GM19193 (cell line): ENCODE results near the gene KRT72.

Experiments
- POLR2A ChIP-seq: IDR thresholded peaks from 4 replicates; pipeline ENCODE4 v1.6.1; 2011; ENCODE audit not compliant: insufficient read depth, insufficient read length; ENCODE audit errors: extremely low read depth

Gene KRT72

DNA sequence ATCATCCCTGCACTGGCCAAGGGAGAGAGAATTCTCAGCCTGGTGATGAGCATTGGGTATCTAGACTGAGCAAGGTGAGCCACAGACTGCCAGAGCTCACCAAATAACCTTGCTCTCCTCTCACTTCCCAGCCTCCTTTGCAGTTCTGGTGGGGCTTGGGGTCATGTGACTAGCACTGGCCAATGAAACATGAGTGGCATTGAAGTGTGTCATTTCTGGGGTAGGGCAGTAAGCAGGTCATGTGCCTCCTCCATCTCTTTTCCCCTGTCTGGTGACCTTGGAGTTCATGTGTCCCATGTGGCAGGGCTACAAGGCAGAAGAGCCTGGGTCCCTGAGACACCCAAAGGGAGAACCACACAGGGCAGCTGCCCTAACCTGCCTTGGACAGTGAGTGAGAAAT is 3.6 kb upstream of the KRT72 start:
- no peak for TF ChIP-seq POLR2A

DNA sequence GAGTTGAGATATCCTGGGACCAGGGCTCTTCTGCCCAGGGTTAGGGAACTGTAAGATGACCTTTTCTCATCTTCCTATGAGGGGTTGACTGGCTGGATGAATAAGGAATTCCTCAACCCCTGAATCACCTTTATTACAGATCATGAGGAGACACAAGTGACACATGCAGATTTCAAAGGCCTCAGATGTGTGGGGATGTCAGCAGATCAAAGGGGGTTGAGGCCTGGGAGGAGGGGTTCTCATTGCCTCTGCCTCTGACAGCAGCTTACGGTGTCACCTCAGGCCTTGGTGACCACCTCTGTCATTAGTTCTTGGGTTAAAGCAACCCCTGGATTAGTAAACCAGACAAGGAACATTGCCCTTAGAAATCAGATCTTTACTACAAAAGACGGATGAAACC is 2.1 kb upstream of the KRT72 start:
- no peak for TF ChIP-seq POLR2A

DNA sequence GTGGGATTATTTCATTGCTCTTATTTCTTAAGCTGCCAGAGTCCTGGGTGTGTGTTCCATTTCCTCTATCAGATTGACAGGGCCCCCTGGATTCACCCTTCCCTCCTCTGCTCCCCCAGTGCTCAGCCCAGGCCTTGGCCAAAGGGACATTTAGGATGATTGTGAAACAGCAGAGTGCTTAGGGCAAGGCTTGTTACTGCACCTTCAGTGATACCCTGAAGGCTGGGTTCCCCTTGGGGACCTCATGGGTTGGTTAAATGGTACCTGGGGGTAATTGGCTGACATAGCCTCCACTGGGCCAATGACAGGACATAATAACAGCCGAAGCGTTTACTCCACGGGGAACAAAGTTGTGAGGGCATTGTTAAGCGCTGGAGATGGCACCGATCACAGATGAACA is 1.3 kb upstream of the KRT72 start:
- no peak for TF ChIP-seq POLR2A

- TF ChIP-seq POLR2A, result no peak
Measured at GRCh38 chr12:52601671-52602070, 408 bp upstream of the KRT72 start.

GRCh38 chr12:52600475-52600874 is 788 bp downstream of the KRT72 start:
- no peak for TF ChIP-seq POLR2A

- no peak for TF ChIP-seq POLR2A
Measured at GRCh38 chr12:52600071-52600470, 1.2 kb downstream of the KRT72 start.

GRCh38 chr12:52598966-52599365 is 2.3 kb downstream of the KRT72 start:
- no peak for TF ChIP-seq POLR2A

- no peak for TF ChIP-seq POLR2A
Measured at GRCh38 chr12:52591521-52591920, 9.7 kb downstream of the KRT72 start.

DNA sequence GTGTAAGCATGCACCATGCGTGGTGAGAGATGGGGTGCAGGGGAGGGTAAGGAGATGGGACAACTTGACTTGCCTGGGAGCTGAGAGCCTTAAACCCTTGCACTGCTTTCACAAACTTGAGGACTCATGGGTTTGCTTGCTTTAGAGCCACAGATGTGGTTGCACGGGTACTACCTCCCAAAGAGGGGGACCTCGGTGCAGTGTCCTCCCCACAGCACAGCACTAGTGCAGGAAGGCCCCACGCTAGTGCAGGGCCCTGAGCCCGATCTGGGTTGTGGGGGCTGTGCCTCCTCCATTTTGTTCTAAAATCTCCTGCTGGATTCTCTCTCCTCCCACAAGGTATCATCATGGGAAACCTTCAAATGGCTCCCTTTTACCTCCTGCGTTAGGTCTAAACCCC is 11.2 kb downstream of the KRT72 start:
- no peak for TF ChIP-seq POLR2A

DNA sequence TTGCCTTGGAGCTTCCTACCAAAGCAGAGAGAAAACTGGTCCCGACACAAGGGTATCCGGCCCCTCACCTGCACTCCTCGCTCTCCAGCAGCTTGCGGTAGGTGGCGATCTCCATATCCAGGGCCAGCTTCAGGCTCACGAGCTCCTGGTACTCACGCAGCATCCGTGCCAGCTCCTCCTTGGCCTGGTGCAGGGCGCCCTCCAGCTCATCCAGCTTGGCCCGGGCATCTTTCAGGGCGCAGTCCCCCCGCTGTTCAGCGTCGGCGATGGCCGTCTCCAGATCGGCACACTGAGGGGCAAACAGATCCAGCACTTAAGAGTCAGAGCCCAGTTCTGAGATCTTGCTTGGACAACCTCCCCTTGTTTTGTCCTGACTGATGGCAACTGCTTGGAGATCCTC is 13.7 kb downstream of the KRT72 start:
- no peak for TF ChIP-seq POLR2A

- no peak for TF ChIP-seq POLR2A
Measured at GRCh38 chr12:52585946-52586345, 15.3 kb downstream of the KRT72 start.

GRCh38 chr12:52585066-52585465 is 16.2 kb downstream of the KRT72 start:
- TF ChIP-seq POLR2A, result no peak

- TF ChIP-seq POLR2A, result no peak
Measured at GRCh38 chr12:52584156-52584682, 17.0 kb downstream of the KRT72 start.

- no peak for TF ChIP-seq POLR2A
Measured at GRCh38 chr12:52582971-52583456, 18.2 kb downstream of the KRT72 start.

- no peak for TF ChIP-seq POLR2A
Measured at GRCh38 chr12:52582486-52582885, 18.8 kb downstream of the KRT72 start.

- TF ChIP-seq POLR2A, result no peak
Measured at GRCh38 chr12:52581481-52581880, 19.8 kb downstream of the KRT72 start.

- TF ChIP-seq POLR2A, result no peak
Measured at GRCh38 chr12:52581066-52581465, 20.2 kb downstream of the KRT72 start.
